GM18867 (cell line): Measurements from ENCODE around the gene BMP3.

Source experiments
- ATAC-seq: cut with Tn5 transposase; IDR thresholded peaks from one replicate; pipeline ENCODE4 v1.9.1; 2021; ENCODE audit warnings: mild to moderate bottlenecking, moderate library complexity; ENCODE audit not compliant: unreplicated experiment

BMP3 gene

DNA sequence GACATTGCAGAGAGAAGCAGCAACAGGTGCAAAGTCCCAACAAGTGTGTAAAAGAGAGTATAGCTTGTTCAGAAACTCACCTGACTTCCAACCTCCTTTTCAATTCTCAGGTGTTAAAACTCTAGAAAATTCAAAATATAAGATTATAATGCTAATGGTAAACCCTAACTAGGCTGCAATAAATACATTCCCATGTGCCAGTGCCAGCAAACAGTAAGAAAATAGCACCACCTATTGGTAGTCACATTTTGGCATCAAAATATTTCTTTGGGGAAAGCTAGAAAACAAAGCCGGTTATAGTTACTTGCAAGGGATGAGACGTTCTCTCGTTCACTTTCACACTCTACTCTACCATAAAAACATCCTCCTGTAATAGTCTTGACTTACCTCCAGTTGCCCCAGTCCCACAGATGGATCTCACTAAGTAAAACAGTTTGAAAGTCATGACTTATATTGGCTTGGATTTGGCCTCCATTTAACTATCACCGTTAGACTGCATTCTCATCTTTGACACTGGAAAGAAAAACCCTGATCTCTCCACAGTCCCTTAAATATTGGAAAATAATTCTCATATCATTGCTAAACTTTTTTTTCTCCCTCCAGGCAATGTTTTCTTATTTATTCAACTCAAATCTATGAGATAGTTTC, 9.6 kb downstream of the BMP3 start:
- peak; percentile 68 for ATAC-seq

DNA sequence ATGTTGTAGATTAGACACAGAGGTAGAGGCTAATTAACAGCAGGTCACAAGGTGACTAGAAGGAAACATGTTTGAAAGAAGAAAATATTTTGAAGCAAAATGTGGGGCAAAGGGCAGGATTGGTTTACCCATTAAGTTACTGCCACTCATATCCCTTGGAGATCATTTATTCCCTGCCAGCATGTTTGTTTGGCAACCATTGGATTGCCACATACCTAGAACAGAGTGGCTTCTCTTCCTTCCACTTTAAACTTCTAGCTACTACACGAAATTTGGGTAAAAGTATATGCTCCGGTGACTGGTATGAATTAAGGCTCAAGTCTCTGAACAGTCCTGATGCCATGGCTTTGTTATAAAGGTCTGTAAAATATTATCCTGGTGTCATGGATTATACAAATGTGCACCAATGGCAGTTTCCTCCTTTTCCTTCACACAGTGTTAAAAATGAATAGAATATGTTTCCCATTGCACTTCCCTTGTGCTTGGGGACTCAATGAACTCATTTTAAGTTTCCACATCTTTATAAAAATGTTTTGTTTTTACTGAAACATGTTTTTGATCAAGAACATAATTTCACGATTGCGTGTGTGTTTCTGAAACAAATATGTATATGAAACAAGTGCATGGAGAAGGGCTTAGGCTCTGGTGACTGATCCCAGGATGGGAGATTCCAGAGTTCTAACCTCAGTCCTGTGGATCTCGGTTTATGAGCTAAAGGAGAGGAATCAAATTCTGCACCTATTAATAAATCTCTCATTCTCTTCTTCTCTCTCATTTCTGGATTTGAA, 12.3 kb downstream of the BMP3 start:
- ATAC-seq: no peak

DNA sequence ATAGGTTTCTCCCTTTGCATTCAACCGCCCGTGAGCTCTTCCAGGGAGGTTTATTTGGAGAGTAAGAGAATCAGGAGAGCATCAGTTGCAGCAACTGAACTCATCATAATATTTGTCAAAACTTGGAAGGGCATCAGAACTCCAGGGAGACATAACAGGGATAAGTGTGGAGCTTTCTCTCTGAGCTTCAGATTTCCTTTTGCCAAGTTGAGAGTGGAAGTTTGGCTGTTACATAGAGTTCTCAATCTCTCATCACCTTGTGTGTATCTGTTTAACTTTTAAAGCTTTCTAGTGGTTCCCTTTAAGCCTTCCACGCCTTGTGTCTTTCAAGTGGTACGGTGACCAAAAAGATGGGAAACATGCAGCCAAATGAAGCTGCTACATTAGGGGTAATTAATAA, 18.8 kb downstream of the BMP3 start:
- ATAC-seq: no peak

DNA sequence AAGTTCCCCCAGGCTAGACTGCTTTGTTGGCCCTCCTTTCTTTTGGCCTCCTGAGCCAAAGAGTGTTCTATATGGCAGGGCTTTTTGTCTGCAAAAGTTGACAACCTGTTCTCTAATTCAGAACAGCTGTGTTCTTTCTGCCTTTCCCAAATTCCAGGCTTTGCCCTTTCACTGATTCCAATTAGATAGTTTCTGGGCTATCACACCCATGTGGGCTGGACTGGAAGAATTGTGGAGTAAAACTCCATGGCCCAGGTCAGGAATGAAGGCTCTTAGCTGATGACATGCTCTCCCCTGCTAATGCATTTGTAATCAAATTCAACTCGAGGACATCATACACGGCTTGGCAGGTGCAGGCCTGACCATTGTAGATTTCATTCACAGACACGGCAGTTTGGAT, 19.4 kb downstream of the BMP3 start:
- no peak for ATAC-seq

DNA sequence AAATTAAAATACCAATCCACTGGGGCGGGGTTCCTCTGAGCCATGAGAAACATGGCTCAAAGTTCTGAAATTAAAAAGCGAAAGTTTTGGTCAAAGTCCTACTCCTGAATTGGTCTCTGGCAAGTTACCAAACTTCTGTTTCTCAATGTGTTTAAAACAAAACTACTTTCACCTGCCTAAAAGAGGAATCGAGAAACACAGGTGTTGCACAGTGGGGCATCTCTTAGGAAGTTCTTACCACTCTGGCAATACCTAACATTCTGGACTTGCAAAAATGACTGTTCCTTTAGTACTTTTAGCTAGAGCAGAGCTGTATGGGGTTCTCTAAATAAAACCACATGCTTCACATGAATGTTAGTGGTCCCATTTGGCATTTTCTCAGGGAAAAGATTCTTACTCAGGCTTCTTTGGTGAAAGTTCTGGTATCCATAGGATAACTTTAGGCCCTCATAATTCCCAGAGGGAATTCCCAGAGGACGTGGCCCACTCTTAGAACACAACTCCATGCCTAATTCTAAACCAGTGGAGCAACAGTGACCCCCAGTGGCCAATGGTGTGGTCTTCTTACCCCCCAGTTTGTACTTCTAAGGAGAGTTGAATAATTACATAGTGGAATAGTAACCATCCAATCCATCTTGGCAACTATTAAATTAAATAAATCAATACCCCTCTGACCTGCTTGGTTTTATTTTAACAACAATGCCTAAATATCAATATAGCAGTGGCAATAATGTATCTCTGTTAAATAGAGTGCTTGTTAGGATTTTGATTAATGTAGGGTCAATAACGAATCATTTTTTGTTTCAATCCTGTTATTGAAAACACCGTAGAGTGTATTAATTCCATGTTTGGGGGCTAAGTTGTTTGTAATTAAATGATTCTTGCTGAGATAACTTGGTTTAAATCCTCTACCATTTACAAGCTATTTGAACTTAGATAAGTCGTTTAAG, 21.9 kb downstream of the BMP3 start:
- ATAC-seq: peak; percentile 99

DNA sequence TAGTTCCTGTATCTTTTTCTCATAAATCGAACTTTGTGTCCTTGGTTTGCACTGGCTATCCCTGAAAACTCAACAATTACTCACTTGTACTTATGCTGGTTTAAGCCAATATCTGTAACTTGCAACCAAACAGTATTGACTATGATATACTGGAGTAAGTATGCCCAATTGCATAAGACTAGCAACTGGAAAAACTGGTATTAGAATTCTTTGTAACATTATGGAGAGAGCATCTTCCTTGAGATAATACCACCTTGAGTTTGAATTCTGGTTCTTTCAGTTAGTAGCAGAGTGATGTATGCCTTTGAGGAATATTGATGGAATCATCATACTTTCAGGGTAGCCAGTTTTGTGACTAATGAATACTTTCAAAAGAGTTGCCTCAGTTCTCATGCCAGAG, 28.1 kb downstream of the BMP3 start:
- no peak for ATAC-seq

DNA sequence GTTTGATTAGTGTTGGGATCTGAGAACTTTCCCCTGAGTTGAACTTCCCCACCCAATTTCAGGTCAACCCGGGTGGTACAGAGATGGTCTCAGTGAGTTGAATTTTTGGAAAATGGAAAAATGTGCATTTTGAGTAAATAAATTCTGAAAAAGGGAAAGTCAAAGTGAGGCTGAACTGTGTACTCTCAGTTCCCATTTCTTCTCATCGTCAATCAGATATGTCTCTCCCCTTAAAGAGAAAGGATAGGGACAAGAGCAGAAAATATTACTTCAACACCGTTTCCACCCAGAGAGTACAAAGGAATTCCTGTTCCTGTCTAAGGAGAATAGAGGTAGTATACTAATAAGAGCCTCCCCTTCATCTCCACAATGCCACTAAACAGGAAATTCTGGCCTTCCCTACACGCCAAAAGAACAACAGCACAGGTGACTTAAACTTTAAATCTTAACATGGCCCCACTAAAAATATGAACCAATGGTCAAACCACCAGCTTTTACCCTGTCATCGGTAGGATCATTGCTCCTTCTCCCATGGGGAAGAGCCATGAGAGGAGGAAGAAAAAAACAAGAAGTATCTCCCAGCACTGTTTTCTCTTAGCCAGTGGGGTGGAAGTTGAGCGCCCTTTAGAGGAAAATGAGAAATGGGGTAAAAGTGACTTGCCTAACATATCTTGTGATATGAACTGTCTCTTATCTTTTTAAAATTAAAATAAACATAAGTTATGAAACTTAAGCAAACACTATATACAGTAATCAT, 30.3 kb downstream of the BMP3 start:
- no peak for ATAC-seq

DNA sequence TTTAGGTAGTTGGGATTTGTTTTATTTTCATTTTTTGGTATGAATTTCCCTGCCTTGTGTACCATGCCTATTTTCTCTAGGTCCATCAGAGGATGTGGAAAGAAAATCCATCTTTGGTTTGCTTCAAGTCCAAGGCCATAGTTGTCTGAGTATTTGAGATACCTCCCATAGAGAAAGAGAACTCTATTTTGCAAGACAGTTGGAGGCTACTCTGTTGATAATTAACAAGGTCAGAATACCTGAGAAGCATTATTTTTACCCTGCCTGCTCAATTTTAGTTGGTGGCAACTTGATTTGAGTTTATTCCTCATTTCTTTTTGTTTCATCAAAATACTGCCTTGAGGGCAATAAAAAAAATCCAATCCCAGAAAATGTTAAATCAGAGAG, 30.8 kb downstream of the BMP3 start:
- no peak for ATAC-seq

DNA sequence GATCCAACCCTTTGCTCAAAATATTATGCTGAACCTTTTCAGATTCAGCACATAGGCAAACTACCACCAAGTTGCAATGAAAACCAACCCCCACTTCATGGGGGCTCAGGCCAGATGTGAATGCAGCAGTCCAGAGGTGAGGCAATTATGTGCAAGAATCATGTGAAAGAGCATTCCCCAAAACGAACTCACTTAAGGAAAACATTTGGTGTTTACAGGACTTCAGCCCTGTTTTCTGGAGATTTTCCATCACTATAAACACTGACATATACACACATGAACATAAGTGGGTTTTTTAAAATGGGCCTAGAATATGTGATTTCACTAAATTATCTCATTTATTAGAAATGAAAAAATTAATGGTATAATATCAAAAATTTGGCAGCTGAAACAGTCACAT, 31.5 kb downstream of the BMP3 start:
- ATAC-seq: no peak

DNA sequence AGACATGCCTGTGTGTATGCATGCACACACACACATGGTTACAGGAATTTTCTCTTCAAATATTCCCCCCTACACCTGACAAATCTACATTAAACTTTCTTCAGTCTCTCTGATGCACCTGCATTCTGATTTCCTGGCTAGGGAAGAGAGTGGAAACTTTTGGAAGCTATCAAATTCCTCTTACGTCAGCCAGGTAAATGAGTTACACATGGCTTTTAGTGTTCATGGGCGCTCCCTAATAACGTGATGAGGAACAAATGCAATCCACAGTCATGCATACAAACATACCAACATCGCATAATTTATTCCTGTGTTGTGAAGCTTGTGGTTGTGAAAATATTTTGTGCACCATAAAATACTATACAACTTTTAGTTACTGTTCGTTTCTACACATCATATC, 34.9 kb downstream of the BMP3 start:
- no peak for ATAC-seq

DNA sequence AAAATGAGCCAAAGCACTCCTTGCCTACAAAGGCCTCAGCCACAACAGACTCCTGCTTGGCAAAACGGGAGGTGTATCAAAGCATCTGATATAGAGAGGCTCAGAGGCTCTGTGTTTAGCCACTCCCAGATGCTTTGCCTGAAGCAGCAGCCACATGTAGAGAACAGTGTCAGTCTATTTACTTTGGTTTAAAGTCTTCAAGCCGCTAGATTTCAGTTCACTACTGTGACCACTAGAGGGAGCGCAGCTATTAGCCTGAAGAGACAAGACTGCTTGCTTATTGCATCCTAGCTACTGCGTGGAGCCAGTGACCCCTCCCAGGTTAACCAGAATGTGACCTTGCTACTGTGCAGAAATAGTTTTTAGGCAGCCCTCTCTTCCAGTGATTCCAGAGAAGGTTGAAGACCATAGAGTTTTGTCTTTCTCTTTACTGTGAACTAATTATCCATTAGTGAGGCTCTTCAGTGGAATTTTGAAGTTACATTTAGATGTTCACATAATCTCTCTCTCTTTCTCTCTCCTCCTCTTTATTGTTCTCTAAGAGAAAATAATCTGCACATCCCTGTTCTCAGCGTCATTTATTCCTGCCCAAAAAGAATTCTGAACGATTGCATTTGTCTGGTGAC, 39.3 kb downstream of the BMP3 start:
- ATAC-seq: peak; percentile 99

DNA sequence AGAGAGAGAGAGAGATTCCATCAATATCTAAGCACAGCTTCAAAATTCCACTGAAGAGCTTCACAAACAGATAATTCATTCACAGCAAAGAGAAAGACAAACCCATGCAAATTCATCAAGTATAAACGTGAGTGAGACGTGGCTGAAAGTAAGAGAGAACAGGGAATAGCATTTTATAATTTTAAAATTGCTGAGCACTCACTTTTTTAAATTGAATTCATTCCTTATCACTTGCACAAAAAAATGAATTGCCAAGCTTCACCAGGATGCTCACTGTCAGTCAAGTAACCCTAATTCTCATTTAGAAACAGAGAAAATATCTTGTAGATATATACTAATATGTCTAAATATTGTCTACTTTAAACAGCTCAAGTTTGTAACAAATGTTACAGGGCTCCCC, 40.5 kb downstream of the BMP3 start:
- ATAC-seq: no peak

DNA sequence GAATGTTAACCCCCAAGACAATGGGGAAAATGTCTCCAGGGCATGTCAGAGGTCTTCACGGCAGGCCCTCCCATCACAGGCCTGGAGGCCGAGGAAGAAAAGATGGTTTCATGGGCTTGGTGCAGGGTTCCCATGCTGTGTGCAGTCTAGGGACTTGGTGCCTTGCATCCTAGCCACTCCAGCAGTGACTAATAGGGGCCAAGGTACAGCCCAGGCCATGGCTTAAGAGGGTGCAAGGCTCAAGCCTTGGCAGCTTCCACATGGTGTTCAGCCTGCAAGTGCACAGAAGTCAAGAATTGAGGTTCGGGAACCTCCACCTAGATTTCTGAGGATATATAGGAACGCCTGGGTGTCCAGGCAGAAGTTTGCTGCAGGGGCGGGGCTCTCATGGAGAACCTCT, 50.6 kb downstream of the BMP3 start:
- ATAC-seq: no peak

DNA sequence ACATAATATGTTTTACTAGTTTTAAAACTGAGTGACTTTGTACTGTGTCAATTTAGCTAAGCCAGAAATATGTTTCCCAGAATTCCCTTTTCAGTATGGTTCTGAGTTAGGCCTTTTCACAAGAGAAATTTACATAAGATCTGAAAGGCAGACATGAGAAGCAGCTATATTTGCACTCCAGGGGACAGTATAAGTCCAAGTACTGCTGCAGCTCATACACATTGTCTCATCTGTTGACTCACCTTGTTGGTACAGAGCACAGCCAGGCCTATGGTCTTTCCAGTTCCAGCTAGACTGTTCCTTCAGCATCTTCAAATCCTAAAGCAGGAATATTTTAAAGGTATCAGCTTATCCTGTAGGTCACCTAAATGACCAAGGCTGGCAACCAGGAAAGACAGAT, 53.5 kb downstream of the BMP3 start:
- ATAC-seq: no peak

DNA sequence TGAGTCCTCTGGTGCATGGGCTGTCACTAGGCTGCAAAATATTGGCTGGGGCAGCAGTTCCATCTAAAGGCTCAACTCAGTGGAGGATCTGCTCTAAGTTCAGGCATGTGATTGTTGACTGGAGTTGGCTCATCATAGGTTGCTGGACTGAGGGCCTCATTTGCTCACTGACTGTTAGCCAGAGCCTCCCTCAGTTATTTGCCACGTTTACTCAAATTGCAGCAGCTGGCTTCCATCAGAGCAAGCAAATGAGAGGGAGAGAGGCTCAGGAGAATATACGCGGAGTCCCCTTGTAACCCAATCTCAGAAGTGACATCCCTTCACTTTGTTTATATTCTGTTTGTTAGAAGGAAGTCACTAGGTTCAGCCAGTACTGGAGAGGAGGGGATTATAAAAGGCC, 54.1 kb downstream of the BMP3 start:
- no peak for ATAC-seq

DNA sequence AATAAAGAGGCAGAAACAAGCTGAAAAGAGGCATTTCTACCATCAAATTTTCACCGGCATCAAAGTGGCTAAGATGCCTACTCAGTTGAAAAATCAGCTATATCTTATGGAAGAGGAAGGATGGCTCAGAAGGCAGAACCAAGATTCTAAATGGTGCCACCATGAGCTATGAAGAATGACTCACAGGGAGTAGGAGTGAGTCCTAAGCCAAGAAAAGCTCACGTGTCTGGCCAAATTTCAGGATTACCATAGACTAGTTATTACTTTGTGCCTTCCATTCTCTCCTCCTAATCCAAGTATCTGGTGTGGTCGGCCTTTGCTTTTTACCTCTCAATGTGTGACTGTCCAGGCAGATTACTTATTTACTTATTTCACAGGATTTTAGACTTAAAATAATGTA, 54.8 kb downstream of the BMP3 start:
- ATAC-seq: no peak

DNA sequence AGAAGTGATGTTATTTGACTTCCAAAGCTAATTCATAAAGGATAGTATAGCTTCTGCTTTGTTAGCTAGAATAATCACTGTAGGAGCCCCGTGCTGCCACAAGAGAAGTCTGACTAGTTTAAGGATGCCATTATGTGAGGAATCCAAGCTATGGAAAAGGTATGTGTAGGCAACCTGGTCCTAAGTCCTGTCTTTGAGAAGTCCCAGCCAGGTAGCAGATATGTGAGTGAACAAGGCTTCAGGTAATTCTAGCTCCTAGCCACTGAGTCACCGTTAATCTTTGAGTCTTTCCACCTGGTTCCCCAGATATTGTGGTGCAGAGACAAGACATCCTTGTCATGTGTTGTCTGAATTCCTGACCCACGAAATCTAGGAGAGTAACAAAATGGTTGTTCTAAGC, 55.5 kb downstream of the BMP3 start:
- no peak for ATAC-seq

DNA sequence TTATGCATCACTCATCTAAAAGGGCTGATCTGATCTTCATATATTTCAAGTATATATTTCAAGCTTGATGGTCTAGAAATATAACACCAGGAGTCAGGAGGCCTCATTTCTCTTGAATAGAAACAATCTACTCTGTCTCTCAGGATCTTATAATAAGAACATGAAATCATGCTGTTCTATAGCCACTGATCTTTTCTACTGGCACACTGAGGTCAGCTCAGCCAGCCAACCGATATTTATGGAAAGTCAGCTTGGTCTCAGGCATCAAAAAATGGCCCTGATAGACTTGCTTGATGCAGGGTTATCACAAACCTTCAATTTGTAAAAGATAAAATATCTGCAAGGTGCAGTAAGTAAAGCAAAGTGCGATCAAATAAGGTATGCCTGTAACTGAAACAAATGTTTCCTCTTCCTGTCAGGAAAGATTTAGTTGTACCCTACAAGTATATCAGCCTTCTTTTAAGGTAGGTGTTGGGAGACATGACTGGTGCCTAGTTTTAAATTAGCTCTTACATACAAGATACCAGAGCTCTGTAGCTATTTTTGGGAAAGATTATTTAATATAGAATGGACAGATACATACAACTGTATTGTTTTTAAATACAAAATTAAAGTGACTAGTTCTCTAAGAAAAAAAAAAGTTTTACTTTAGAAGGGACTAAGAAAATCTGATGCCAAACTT, 63.4 kb downstream of the BMP3 start:
- ATAC-seq: no peak

DNA sequence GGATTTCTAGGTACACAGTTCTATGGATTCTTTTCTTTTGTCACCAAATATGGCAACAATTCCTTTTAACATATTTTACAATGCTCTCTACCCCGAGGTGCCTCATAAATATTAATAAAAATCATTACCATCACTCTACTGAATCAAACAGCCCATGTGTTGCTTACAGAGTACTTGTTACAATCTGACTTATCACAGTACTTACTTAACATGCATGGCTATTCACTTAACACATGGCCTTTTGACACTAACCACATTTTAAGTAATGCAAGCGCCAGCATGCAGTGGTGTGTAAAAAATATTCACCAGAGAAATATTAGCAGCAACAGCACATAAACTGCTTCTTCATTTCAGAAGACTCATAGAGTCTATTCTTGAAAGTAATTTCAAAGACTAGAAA, 64.9 kb downstream of the BMP3 start:
- ATAC-seq: no peak

DNA sequence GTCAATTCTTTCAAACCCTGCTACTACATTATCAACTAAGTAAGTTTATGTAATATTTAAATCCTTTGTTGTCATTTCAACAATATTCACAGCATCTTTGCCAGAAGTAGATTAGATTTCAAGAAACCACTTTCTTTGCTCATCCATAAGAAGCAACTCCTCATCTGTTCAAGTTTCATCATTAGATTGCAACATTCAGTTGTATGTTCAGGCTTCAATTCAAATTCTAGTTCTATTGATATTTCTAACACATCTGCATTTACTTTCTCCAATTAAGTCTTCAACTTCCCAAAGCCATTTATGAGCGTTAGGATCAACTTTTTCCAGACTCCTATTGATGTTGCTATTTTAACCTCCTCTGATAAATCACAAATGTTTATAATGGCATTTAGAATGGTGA, 66.1 kb downstream of the BMP3 start:
- ATAC-seq: no peak
